K562 (cell line): ENCODE measurements around the gene ECPAS. TPM values are rescaled to one million over a fixed set of nuclear protein-coding genes. Genes with fewer than 3 reads are reported as not detected.

Source experiments
- ATAC-seq: fragments of 200-7000 bp; cut with Tn5 transposase; 3 replicates; pipeline ENCODE4 v1.9.1; 2020; ENCODE audit warnings: moderate library complexity
- BruUV-seq: library from RNA; stranded (reverse); fragments of 400-500 nt; replicated peaks from 2 replicates; lab custom pipeline; 2021; lab: Mats Ljungman, UMichigan
- CTCF ChIA-PET: fragments of 300-600 bp; formaldehyde crosslinking; extraction: SDS; loops from one replicate; lab custom pipeline; 2021; ENCODE audit warnings: low intra/inter-chr PET ratio; lab: Yijun Ruan, JAX
- POLR2A ChIA-PET: fragments of 300-600, 350-650 bp; sonication (Branson Sonifier 250); formaldehyde crosslinking; extraction: SDS; loops from one replicate; lab custom pipeline; 2021; ENCODE audit warnings: antibody characterized with exemption, inconsistent platforms; lab: Yijun Ruan, JAX
- DNase-seq, 4 experiments: peaks; one replicate each; pipeline versions ENCODE4 v3.0.0 to v3.0.0-alpha.2; 2011 to 2018; ENCODE audit warnings: low spot score in 3 of 4, mixed read lengths in 3 of 4; ENCODE audit errors: extremely low read depth in 1 of 4
- FAIRE-seq: peaks from 2 replicates; lab custom pipeline; 2011; peaks lifted over from hg19 to GRCh38; lab: Jason Lieb, UNC
- H2AFZ ChIP-seq: 2 replicates; pipeline ENCODE4 v1.6.0; 2011; ENCODE audit warnings: low read depth, low read length, control low read depth, inconsistent platforms
- H3K27ac ChIP-seq: fragments of 200-600 bp; 3 replicates; pipeline ENCODE4 v1.8.0; 2011; ENCODE audit warnings: low read depth, mild to moderate bottlenecking, control low read depth, inconsistent platforms, low read length, moderate library complexity, mixed read lengths; ENCODE audit errors: extremely low read depth
- H3K27me3 ChIP-seq, 2 experiments: fragments of 300-600 bp in 1 of 2; 2 replicates in 1 of 2; 3 replicates in 1 of 2; pipeline versions ENCODE4 v1.6.0 to v1.8.0; 2011; ENCODE audit warnings: inconsistent platforms in 2 of 2, low read length in 2 of 2, mild to moderate bottlenecking in 1 of 2, mixed read lengths in 1 of 2, moderate library complexity in 1 of 2; ENCODE audit not compliant: control insufficient read depth in 2 of 2, insufficient read depth in 2 of 2
- H3K36me3 ChIP-seq: fragments of 300-600 bp; 3 replicates; pipeline ENCODE4 v1.8.0; 2011; ENCODE audit warnings: mild to moderate bottlenecking, low read length, inconsistent platforms; ENCODE audit not compliant: control insufficient read depth, insufficient read depth
- H3K4me1 ChIP-seq, 2 experiments: fragments of 200-600 bp in 1 of 2; replicated peaks in 1 of 2; 2 replicates in 1 of 2; 3 replicates in 1 of 2; pipeline versions ENCODE4 v1.5.1 to v1.8.0; 2011; ENCODE audit warnings: inconsistent platforms in 2 of 2, low read length in 2 of 2, mild to moderate bottlenecking in 1 of 2, mixed read lengths in 1 of 2, moderate library complexity in 1 of 2; ENCODE audit not compliant: control insufficient read depth in 2 of 2, insufficient read depth in 2 of 2
- H3K4me2 ChIP-seq: 2 replicates; pipeline ENCODE4 v1.6.1; 2011; ENCODE audit warnings: low read length, control low read depth, inconsistent platforms, mixed read lengths; ENCODE audit not compliant: insufficient read depth
- H3K4me3 ChIP-seq: fragments of 200-600 bp; sonication (generic), shearing (Covaris generic); 2 replicates; pipeline ENCODE4 v1.5.1; 2016; ENCODE audit warnings: control low read depth, inconsistent platforms
- H3K79me2 ChIP-seq: fragments of 200-600 bp; 3 replicates; pipeline ENCODE4 v1.8.0; 2011; ENCODE audit warnings: low read length, inconsistent platforms; ENCODE audit not compliant: control insufficient read depth, insufficient read depth
- H3K9ac ChIP-seq, 2 experiments: 2 replicates each; pipeline versions ENCODE4 v1.6.0 to v1.6.1; 2011; ENCODE audit warnings: low read depth in 2 of 2, low read length in 2 of 2, control low read depth in 1 of 2, inconsistent platforms in 1 of 2, mild to moderate bottlenecking in 1 of 2, mixed read lengths in 1 of 2; ENCODE audit not compliant: insufficient read depth in 1 of 2
- H3K9me1 ChIP-seq: one replicate; pipeline ENCODE4 v1.6.0; 2011; ENCODE audit warnings: inconsistent platforms, mild to moderate bottlenecking, low read length, moderate library complexity; ENCODE audit not compliant: control insufficient read depth, insufficient read depth
- H3K9me3 ChIP-seq: replicated peaks from 2 replicates; pipeline ENCODE4 v1.5.1; 2011; ENCODE audit warnings: low read depth, low read length, inconsistent platforms; ENCODE audit not compliant: control insufficient read depth, insufficient read depth
- H4K20me1 ChIP-seq: replicated peaks from 2 replicates; pipeline ENCODE4 v1.6.1; 2011; ENCODE audit warnings: low read length, inconsistent platforms, mixed read lengths; ENCODE audit not compliant: control insufficient read depth, insufficient read depth
- CEBPB ChIP-seq: fragments of 450-650 bp; IDR thresholded peaks from 2 replicates; pipeline ENCODE4 v1.6.1; 2016; ENCODE audit warnings: missing genetic modification characterization, missing compliant biosample characterization
- CEBPG ChIP-seq, 3 experiments: fragments of 200-800 bp in 1 of 3; sonication (Bioruptor generic) in 1 of 3; sonication (generic) in 1 of 3; formaldehyde crosslinking in 1 of 3; IDR thresholded peaks in 2 of 3; conservative IDR thresholded peaks in 1 of 3; 2 replicates each; pipeline versions ENCODE4 v1.6.1 to v1.8.0; 2016 to 2022; ENCODE audit warnings: missing compliant biosample characterization in 2 of 3, missing genetic modification characterization in 2 of 3, mild to moderate bottlenecking in 1 of 3, missing genetic modification reagents in 1 of 3
- GTF2F1 ChIP-seq: IDR thresholded peaks from 2 replicates; pipeline ENCODE4 v1.6.1; 2011; ENCODE audit warnings: low read depth, low read length, improper control_type of control experiment
- TRIM25 ChIP-seq: fragments of 450-650 bp; IDR thresholded peaks from 2 replicates; pipeline ENCODE4 v1.7.0; 2016; ENCODE audit warnings: borderline replicate concordance
- whole genome bisulfite sequencing: fragments of 100-300 bp; shearing (Covaris generic); methylation state at CpG from one replicate; pipeline ENCODE4 v1.1.6; 2016; ENCODE audit warnings: low coverage, mixed read lengths; ENCODE audit not compliant: insufficient coverage; ENCODE audit errors: missing lambda C conversion rate; 5-methylcytosine and 5-hydroxymethylcytosine counted together
- in situ Hi-C: fragments of 300-500 bp; cut with MboI; formaldehyde crosslinking; loops from 4 replicates; pipeline ENCODE4 v1.15.0; 2018; ENCODE audit warnings: inconsistent platforms, mixed read lengths
- intact Hi-C: fragments of 100-400 bp; cut with micrococcal nuclease; formaldehyde crosslinking; loops from 2 replicates; pipeline ENCODE4 v1.14.2; 2022
- polyA plus RNA-seq, 8 experiments: library from polyadenylated mRNA; depleted of rRNA in 4 of 8; stranded (reverse) in 5 of 8; unstranded in 3 of 8; fragments of >200 nt; fragmentation: Nextera tagmentation in 2 of 8; fragmentation: Illumina TruSeq in 1 of 8; extraction: Ambion mirVana in 2 of 8; extraction: Trizol in 1 of 8; gene quantifications; 2 replicates each; pipeline versions ENCODE4 v1.2.1 to v1.2.3, GENCODE V29; 2011 to 2014; ENCODE audit warnings: inconsistent platforms in 1 of 8, missing spikeins in 1 of 8
- total RNA-seq, 7 experiments: library from RNA; depleted of rRNA in 6 of 7; stranded (reverse); fragments of >200 nt in 6 of 7; fragmentation: Illumina TruSeq in 2 of 7; extraction: Trizol in 2 of 7; gene quantifications; 2 replicates each; pipeline versions ENCODE4 v1.2.1 to v1.2.3, GENCODE V29; 2011 to 2021; ENCODE audit warnings: low replicate concordance in 1 of 7

The ECPAS gene
- total and polyA plus RNA-seq, 9 of the 15 experiments (the other 6 are each of a cell fraction or from before 2014, with no cell fraction given), result 14.5 to 90.9 (median 75.7) TPM

- no peak for TF ChIP-seq TRIM25
These were observed 21.1 kb downstream of the ECPAS start (continued) for GRCh38 chr9:111463048-111463447.

- ATAC-seq, result peak; percentile 32; the same call in 1 of the 3 replicates
- Histone ChIP-seq H2AFZ (no peak overlapping the region), H4K20me1 (no peaks in the 10 kb centered on the region; the same call in 1 of the 2 replicates), H3K36me3 (peaks cover 14% of the 10 kb centered on the region; the same call in 2 of the 3 replicates), H3K9ac (no peak overlapping the region), H3K4me1 (no peaks in the 10 kb centered on the region; a peak in 1 of 5 replicates), H3K4me2 (no peak overlapping the region), H3K27ac (no peak overlapping the region), H3K9me1 (no peaks in the 10 kb centered on the region), H3K4me3 (no peak overlapping the region), H3K27me3 (no peaks in the 10 kb centered on the region), H3K79me2 (peaks cover 99% of the 10 kb centered on the region), H3K9me3 (peaks cover 8% of the 10 kb centered on the region)
- intact Hi-C loops, result no loop called here
- TF ChIP-seq GTF2F1 (no peak), CEBPG (CRISPR knock-in tag; IDR thresholded peaks at IDR 0.05) (no peak), CEBPG (tag; conservative IDR thresholded peaks at IDR 0.05 in 1 of 2, IDR thresholded peaks at IDR 0.05 in 1 of 2) (peak; percentile 13 to 18; a peak in 1 of 4 replicates), CEBPB (tag) (peak; percentile 67)
- no TSS peak for BruUV-seq
- 65% methylated on average over 6 of the region's 7 CpGs for WGBS
- DNase-seq, result no peak
- FAIRE-seq, result peak; percentile 19
- in situ Hi-C loops, result no loop called here
- ChIA-PET POLR2A (no interaction called here), CTCF (no interaction called here)
These were observed 25.8 kb downstream of the ECPAS start for GRCh38 chr9:111458139-111459009.
